ENCODE results near the gene HAL.

DNA sequence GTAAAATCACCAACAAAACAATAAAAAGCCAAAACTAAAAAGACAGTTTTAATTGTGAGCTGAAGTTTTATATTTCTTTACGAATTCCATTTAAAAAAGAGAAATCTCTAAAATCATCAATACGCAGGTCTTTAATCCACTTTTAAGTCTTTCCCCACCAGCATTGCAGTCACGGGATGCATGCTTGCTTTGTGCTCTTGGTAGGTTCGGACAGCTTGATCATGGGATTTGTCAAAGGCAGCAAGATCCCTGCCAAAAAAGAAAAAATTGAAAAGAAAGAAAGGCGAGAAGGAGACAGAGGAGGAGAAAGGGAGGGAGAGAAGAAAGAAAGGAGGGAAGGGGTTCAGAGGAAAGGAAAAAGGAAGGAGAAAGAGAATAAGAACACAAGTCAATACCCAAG is 4.7 kb upstream of the HAL start:
- TF ChIP-seq SRF (IDR thresholded peaks at IDR 0.05; ENCODE audit: low read depth in 2 of 2, low read length in 2 of 2) (no peak), NFXL1 (IDR thresholded peaks at IDR 0.05; ENCODE audit: borderline replicate concordance) (no peak), NFIC (IDR thresholded peaks at IDR 0.05; ENCODE audit: low read depth, low read length) (no peak), YY1 (IDR thresholded peaks at IDR 0.05; ENCODE audit: low read depth, low read length) (no peak), BHLHE40 (IDR thresholded peaks at IDR 0.05; ENCODE audit: borderline replicate concordance in 1 of 2, low read depth in 2 of 2, low read length in 1 of 2) (no peak), CREB1 (IDR thresholded peaks at IDR 0.05; ENCODE audit: low read depth) (no peak), CBX3 (IDR thresholded peaks at IDR 0.05; ENCODE audit: borderline replicate concordance, low read depth) (no peak), POLR2A (IDR thresholded peaks at IDR 0.05; ENCODE audit: low read depth, low read length) (no peak)
- TF ChIP-seq, protein P1, sequence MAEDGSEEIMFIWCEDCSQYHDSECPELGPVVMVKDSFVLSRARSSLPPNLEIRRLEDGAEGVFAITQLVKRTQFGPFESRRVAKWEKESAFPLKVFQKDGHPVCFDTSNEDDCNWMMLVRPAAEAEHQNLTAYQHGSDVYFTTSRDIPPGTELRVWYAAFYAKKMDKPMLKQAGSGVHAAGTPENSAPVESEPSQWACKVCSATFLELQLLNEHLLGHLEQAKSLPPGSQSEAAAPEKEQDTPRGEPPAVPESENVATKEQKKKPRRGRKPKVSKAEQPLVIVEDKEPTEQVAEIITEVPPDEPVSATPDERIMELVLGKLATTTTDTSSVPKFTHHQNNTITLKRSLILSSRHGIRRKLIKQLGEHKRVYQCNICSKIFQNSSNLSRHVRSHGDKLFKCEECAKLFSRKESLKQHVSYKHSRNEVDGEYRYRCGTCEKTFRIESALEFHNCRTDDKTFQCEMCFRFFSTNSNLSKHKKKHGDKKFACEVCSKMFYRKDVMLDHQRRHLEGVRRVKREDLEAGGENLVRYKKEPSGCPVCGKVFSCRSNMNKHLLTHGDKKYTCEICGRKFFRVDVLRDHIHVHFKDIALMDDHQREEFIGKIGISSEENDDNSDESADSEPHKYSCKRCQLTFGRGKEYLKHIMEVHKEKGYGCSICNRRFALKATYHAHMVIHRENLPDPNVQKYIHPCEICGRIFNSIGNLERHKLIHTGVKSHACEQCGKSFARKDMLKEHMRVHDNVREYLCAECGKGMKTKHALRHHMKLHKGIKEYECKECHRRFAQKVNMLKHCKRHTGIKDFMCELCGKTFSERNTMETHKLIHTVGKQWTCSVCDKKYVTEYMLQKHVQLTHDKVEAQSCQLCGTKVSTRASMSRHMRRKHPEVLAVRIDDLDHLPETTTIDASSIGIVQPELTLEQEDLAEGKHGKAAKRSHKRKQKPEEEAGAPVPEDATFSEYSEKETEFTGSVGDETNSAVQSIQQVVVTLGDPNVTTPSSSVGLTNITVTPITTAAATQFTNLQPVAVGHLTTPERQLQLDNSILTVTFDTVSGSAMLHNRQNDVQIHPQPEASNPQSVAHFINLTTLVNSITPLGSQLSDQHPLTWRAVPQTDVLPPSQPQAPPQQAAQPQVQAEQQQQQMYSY (CRISPR knock-in tag; IDR thresholded peaks at IDR 0.05), result no peak
- TF ChIP-seq, protein P2, sequence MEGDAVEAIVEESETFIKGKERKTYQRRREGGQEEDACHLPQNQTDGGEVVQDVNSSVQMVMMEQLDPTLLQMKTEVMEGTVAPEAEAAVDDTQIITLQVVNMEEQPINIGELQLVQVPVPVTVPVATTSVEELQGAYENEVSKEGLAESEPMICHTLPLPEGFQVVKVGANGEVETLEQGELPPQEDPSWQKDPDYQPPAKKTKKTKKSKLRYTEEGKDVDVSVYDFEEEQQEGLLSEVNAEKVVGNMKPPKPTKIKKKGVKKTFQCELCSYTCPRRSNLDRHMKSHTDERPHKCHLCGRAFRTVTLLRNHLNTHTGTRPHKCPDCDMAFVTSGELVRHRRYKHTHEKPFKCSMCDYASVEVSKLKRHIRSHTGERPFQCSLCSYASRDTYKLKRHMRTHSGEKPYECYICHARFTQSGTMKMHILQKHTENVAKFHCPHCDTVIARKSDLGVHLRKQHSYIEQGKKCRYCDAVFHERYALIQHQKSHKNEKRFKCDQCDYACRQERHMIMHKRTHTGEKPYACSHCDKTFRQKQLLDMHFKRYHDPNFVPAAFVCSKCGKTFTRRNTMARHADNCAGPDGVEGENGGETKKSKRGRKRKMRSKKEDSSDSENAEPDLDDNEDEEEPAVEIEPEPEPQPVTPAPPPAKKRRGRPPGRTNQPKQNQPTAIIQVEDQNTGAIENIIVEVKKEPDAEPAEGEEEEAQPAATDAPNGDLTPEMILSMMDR (IDR thresholded peaks at IDR 0.05 in 2 of 3, conservative IDR thresholded peaks at IDR 0.05 in 1 of 3; ENCODE audit: control insufficient read depth in 2 of 3, extremely low read depth in 1 of 3, insufficient read depth in 1 of 3, low read depth in 3 of 3, low read length in 3 of 3), result no peak
- TF ChIP-seq, protein P3, sequence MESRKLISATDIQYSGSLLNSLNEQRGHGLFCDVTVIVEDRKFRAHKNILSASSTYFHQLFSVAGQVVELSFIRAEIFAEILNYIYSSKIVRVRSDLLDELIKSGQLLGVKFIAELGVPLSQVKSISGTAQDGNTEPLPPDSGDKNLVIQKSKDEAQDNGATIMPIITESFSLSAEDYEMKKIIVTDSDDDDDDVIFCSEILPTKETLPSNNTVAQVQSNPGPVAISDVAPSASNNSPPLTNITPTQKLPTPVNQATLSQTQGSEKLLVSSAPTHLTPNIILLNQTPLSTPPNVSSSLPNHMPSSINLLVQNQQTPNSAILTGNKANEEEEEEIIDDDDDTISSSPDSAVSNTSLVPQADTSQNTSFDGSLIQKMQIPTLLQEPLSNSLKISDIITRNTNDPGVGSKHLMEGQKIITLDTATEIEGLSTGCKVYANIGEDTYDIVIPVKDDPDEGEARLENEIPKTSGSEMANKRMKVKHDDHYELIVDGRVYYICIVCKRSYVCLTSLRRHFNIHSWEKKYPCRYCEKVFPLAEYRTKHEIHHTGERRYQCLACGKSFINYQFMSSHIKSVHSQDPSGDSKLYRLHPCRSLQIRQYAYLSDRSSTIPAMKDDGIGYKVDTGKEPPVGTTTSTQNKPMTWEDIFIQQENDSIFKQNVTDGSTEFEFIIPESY (IDR thresholded peaks at IDR 0.05), result no peak

Measured in GM12878 (cell line).